ENCODE measurements around the gene ADGRE2.
"Not testable (repeated sequence)": the region's sequence is repeated elsewhere in the genome, so short reads cannot be mapped to it uniquely, and the experiment has no call there.

Gene ADGRE2

GRCh38 chr19:14779151-14779550 lies 791 bp upstream of the ADGRE2 start:
- no peak for DNase-seq (ENCODE audit: low read depth in 2 of 2)

DNA sequence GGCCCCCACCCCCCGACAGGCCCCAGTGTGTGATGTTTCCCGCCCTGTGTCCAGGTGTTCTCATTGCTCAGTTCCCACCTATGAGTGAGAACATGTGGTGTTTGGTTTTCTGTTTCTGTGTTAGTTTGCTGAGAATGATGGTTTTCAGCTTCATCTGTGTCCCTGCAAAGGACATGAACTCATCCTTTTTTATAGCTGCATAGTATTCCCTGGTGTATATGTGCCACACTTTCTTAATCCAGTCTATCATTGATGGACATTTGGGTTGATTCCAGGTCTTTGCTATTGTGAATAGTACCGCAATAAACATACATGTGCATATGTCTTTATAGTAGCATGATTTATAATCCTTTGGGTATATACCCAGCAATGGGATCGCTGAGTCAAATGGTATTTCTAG lies 715 bp downstream of the ADGRE2 start:
- not testable (repeated sequence) for DNase-seq (ENCODE audit: low read depth in 2 of 2)

DNA sequence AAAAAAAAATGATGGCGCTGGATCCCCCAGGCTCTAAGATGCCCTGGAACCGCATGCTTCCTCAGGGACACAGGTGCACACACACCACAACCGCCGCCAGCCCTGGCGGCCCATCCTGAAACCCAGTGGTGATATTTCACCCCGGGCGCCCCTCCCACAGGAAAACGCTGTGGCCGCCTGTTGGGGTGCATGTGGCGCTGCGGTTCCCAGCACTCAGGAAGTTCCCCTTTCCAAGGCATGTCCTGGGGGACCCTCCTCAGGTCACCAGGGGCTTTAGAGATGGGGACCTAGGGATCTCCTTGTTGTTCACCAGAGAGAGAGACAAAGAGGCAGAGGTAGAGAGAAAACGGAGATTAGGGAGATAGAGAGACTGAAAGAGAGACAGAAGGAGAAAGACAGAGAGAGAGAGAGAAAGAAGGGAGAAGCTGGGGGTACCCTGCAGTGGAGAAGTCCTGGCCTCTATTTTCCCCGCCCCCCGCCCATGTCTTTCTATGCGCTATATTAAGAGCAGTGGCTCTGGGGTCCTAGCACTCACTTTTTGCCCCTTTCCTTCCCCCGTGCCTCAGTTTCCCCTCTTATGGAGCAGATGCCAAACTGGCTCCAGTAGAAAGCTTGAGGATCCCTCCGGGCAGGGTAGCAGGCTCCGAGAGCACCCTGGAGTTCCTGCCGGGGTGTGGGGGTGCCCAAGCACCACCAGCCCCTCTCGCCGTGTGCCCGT lies 2.3 kb downstream of the ADGRE2 start:
- no peak for DNase-seq (ENCODE audit: low read depth in 2 of 2)

- not testable (repeated sequence) for DNase-seq (ENCODE audit: low read depth in 2 of 2)
These were observed 3.0 kb downstream of the ADGRE2 start for GRCh38 chr19:14775326-14775725.

GRCh38 chr19:14774373-14774772 lies 4.0 kb downstream of the ADGRE2 start:
- DNase-seq (ENCODE audit: low read depth in 2 of 2), result no peak

GRCh38 chr19:14773722-14774121 lies 4.6 kb downstream of the ADGRE2 start:
- DNase-seq (ENCODE audit: low read depth in 2 of 2), result not testable (repeated sequence)

GRCh38 chr19:14772995-14773394 lies 5.4 kb downstream of the ADGRE2 start:
- no peak for DNase-seq (ENCODE audit: low read depth in 2 of 2)

- DNase-seq (ENCODE audit: low read depth in 2 of 2), result no peak
These were observed 5.9 kb downstream of the ADGRE2 start for GRCh38 chr19:14772467-14772866.

DNA sequence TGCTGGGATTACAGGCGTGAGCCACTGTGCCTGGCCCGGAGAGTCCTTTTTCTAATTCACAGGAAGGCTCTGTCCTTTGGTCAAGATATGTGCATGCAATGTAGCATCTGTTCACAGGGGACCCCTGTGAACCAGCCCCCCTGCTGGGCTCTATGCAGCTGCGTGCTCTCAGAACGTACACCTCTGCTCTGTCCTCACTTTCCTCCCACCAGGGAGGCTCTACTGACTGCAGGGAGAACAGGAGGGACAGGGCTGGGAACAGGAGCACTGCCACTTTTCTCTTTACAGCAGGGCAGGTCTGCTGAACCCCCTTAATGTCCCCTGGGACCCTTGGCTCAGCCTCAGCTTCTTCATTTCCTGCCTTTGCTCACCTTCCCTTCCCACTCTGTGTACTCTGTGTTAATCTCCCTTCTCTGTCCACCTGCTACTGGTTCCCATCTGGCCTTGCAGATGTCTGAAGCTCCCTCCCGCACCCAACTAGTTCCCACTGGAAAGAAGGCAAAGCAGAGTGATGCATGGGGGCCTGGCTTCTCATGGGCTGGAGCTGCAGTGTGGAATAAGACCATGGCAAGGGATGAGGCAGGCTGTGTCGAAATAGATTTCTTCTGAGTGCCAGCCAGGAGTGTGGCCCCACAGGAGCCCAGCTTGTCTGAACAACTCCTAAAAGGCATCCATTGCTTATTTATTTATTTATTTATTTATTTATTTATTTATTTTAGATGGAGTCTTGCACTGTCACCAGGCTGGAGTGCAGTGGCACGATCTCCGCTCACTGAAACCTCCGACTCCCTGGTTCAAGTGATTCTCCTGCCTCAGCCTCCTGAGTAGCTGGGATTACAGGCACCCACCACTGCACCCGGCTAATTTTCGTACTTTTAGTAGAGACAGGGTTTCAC lies 7.2 kb downstream of the ADGRE2 start:
- no peak for DNase-seq (ENCODE audit: low read depth in 2 of 2)

DNA sequence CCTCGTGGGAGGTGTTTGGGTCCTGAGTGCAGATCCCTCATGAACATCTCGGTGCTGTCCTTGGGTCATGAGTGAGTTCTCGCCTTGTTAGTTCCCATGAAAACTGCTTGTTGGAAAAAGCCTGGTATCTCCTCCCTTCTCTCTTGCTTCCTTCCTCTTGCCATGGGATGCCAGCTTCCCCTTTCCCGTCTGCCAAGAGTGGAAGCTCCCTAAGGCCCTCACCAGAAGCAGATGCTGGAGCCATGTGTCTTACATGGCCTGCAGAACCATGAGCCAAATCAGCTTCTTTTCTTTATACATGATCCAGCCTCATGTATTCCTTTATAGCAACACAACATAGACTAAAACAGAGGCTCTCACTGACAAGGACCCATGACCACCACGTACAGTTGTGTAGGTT lies 8.2 kb downstream of the ADGRE2 start:
- DNase-seq (ENCODE audit: low read depth in 2 of 2), result no peak

- no peak for DNase-seq (ENCODE audit: low read depth in 2 of 2)
These were observed 9.2 kb downstream of the ADGRE2 start for GRCh38 chr19:14769201-14769600.

- no peak for DNase-seq (ENCODE audit: low read depth in 2 of 2)
These were observed 10.4 kb downstream of the ADGRE2 start for GRCh38 chr19:14768001-14768400.

DNA sequence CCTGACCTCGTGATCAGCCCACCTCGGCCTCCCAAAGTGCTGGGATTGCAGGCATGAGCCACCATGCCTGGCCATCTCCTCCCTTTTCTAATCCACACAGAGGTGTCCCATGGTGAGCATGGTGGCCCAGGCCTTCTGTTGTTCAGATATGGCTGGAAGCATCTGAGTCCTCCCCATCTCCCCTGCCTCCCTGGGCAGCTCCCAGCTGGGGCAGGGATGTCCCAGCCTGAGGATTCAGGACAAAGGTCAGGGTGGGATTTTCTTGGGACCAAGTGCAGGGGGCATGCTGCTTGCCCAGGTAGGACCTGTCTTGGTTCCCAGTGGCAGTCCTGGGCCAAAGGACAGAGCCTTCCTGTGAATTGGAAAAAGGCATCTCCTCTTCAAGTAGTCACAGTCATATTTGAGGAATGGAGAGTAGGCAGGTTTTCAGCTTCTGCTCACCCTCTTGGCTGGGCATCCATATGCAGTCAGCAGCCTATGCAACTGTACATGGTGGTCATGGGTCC lies 10.8 kb downstream of the ADGRE2 start:
- DNase-seq (ENCODE audit: low read depth in 2 of 2), result no peak

GRCh38 chr19:14765841-14766240 lies 12.5 kb downstream of the ADGRE2 start:
- DNase-seq (ENCODE audit: low read depth in 2 of 2), result not testable (repeated sequence)

GRCh38 chr19:14765403-14765802 lies 13.0 kb downstream of the ADGRE2 start:
- not testable (repeated sequence) for DNase-seq (ENCODE audit: low read depth in 2 of 2)

DNA sequence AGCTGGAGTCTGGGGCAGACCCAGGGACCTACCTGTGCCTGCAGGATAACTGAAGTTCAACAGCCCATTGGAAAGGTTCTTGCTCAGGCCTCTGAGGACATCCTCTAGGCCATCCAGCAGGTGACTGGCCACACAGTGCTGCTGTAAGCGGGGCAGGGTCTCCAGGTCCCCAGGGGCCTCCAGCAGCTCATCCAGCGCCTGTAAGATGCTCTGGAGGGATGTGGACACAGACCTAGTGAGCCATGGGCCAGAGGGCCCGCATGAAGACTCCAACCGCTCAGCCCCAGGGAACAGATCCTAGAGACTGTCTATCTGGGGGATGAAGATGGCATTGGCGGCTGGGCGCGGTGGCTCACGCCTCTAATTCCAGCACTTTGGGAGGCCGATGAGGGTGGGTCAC lies 14.0 kb downstream of the ADGRE2 start:
- DNase-seq (ENCODE audit: low read depth in 2 of 2), result no peak

DNA sequence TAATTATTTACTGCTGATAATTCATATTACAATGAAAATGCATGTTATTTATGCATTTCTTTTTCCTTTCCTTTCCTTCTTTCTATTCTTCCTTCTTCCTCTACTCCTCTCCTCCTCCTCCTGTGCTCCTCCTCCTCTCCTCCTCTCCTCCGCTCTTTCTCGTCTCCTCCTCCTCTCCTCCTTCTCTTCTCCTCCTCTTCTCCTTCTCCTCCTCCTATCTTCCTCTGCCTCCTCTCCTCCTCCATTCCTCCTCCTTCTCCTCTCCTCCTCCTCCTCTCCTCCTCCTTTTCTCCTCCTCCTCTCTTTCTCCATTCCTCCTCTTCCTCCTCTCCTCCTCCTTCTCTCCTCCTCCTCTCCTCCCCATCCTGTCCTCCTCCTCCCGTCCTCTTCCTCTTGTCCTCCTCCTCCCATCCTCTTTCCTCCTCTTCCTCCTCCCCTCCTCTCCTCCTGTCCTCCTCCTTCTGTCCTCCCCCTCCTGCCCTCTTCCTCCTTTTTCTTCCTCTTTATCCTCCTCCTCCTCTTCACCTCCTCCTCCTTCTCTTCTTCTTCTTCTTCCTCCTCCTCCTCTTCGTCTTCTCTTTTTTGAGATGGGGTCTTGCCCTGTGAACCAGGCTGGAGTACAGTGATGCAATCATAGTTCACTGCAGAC lies 14.7 kb downstream of the ADGRE2 start:
- no peak for DNase-seq (ENCODE audit: low read depth in 2 of 2)

DNA sequence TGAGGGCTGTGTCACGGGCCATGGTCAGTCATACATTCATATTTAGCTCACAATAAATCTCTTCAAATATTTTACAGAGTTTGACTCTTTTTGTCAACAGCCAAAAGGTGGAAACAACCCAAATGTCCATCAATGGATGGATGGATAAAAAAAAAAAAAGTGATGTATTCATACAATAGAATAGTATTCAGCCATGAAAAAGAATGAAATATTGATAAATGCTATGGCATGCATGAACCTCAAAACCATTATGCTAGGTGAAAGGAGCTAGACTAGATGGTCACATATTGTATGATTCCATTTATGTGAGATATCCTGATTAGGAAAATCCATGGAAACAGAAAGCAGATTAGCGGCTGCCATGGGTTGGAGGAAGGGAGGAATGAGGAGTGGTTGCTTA lies 16.2 kb downstream of the ADGRE2 start:
- DNase-seq (ENCODE audit: low read depth in 2 of 2), result no peak

DNA sequence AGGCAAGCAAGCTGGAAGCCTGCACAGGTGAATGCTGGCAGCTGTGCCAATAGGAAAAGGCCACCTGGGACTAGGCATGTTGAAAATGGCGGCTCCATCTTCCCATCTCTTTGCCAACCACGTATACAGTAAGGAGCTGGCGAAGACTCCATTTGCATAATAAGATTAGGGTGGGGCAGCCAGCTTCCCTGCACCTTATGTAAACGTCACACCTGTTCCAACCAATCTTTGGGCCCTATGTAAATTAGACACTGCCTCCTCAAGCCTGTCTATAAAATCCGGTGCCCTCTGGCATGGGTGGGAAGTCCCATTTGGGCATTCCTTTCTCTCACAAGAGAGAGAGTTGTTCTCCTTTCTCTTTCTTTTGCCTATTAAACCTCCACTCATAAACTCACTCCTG lies 16.8 kb downstream of the ADGRE2 start:
- no peak for DNase-seq (ENCODE audit: low read depth in 2 of 2)

DNA sequence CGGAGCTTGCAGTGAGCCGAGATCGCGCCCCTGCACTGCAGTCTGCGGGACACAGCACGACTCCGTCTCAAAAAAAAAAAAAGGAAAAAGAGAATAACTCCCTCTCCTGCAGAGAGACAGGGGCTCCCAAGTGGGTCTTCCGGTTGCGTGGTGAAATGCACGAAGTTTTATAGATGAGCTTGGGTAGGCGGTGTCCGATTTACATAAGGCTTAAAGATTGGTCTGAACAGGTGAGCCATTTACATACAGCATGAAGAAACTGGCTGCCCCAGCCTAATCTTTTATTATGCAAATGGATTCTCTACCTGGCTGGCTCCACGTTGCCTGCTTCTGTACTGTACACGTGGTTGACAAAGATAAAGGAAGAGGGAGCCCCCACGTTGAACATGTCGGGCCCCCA lies 19.5 kb downstream of the ADGRE2 start:
- no peak for DNase-seq (ENCODE audit: low read depth in 2 of 2)

DNA sequence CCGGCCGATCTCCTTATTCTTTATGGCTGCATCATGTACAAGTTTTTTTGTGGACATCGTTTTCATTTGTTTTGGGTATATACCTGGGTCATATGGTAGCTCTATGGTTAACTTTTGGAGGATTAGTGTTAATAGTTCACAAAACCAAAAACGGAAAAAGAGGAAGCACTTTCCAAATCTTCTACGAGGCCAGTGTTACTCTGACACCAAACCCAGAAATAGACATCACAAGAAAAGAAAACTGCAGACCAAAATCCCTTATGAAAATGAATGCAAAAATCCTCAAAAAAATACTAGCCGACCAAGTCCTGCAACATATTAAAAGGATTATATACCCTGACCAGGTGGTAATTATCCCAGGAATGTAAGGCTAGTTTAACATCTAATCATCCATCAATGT lies 29.8 kb downstream of the ADGRE2 start:
- no peak for DNase-seq (ENCODE audit: low read depth in 2 of 2)

DNA sequence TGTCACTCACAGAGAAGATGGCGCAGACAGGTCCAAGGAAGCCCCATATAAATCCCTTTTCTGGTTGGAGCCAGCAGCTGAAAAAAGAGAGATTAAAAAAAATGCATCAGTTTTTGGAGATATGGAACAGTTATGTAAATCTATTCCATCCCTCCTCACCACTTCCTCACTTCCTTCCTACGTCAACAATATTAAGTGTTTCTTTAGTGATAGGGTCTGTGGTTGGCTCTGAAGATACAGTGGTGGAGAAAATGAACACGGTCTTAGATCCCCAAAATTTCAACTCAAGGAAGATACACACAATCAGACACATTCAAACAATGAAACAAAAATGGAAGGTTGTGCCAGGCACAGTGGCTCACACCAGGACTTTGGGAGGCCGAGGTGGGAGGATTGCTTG lies 31.5 kb downstream of the ADGRE2 start:
- DNase-seq (ENCODE audit: low read depth in 2 of 2), result no peak
